HL-60/S4 treated with phorbol 12-myristate 13-acetate at 8.2 ng/mL for 4 days and 3 days (cell line): ENCODE results near the gene TRAF4.

Source experiments
- in situ Hi-C: fragments of 300-500 bp; cut with MboI; formaldehyde crosslinking; loops from 2 replicates; pipeline ENCODE4 v1.15.0; 2022; ENCODE audit warnings: low sequenced_read_pairs

Gene TRAF4, protein sequence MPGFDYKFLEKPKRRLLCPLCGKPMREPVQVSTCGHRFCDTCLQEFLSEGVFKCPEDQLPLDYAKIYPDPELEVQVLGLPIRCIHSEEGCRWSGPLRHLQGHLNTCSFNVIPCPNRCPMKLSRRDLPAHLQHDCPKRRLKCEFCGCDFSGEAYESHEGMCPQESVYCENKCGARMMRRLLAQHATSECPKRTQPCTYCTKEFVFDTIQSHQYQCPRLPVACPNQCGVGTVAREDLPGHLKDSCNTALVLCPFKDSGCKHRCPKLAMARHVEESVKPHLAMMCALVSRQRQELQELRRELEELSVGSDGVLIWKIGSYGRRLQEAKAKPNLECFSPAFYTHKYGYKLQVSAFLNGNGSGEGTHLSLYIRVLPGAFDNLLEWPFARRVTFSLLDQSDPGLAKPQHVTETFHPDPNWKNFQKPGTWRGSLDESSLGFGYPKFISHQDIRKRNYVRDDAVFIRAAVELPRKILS

DNA sequence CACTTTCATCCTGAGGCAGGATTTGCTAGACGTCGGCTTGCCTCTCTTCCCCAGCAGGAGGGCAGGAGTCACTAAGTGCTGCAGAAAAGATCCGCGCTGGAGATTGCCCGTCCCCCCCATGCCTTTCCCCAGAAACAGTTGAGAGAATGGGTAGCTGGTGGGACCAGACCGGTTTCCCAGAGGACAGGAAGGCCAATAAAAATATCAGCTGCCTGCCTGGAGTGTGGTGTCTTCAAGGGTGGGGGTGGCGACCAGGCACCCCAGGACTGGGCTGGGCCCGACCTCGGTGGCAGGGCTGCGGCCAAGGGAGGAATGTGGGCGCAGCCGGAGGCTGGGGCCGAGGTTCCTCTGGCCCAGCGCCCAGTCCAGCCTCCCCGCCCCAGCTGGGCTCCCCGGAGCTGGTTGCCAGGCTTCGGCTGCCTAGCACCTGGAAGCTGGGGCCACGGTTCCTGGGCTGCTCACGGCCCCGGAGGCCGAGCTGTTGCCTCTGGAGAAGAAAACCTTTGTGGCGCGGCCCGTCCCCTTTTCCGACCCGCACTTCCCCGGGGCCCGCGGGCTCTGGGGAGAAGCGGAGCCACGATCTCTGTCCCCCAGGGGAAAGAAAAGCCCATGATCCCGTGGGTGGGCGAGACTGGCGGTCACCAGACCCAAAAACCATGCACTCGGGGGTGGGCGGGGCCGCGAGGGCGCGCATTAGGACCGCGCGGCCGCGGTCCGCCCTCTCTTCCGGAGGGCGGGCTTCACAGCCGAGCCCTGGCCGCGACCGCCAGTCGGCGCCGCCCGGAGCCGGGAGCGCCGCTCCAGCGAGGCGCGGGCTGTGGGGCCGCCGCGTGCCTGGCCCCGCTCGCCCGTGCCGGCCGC, at the start of gene TRAF4:
TRAF4 (plus strand) TSS at position 769 of the 861 bp plus-strand sequence. CDS start 102 bp downstream, outside the sequence.
- in situ Hi-C loops, result no loop called here

DNA sequence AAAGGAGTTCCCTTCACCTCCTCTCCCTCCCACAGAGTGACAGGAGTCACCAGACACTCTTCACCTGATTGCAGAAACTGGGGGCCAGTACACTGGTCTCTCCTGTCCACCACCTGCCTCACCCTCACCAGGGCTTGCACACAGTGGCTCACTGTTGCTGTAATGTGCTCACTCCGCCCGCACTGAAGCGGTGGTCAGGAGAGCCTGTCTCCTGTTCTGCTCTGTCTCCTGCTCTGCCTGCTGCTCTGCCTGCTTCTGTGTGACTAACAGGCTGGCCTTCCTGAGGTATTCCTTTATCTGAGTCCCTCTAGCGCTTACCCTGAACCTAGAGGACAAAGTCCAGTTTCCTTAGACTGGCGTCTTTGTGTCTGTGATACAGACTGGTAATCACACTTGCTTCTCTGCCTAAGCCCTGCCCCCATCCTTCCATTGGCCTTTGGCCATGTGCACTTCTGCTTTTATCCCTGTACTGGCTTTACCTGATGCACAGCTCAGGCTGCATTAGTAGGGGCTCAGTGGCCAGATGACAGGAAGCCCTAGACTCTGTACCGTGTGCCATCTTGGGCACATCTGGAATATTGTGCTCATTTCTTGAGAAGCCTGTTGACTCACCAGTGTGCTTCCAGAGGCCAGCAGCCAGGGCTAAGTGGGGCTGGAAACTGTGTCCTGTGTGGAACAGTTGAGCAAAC, 45.4 kb upstream of the TRAF4 start:
- in situ Hi-C loops, result no loop called here

DNA sequence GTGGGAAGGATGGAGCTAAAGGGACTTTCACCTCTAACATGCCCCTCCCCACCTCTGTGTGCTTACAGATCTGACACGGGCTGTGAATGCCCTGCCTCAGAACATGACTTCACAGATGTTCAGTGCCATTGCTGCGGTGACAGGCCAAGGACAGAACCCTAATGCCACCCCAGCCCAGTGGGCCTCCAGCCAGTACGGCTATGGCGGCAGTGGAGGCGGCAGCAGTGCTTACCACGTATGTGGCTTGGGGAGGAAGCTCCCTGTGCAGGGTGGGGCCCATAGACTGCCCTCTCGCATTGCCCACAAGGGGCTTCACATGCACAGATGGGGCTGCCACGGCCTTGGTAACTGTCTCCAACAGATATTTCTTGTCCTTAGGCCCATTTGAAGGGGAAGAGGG, 43.5 kb upstream of the TRAF4 start:
- in situ Hi-C loops, result no loop called here

DNA sequence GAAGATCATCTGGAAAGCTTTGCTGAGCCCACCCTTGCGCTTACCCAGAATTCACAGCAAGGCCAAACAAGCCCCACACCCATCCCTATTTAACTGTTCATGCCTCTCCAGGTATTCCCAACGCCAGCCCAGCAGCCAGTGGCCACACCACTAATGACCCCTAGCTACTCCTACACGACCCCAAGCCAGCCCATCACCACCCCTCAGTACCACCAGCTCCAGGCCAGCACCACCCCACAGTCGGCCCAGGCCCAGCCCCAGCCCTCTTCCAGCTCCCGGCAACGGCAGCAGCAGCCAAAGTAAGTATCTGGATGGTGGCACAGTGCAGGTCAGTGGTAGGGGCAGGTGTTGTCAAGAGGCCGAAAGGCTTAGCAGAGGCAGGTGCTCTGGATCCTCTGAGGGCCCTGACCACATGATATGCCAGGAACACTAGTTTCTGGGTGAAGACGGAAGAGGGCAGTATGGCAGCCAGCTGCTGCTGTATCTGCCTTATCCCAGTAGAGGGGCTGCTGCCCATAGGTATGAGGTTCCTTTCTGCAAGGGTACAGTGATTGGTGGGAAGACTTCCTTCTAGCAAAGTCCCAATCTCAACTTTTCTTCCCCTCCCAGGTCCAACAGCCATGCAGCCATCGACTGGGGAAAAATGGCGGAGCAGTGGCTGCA, 42.9 kb upstream of the TRAF4 start:
- in situ Hi-C loops, result no loop called here

DNA sequence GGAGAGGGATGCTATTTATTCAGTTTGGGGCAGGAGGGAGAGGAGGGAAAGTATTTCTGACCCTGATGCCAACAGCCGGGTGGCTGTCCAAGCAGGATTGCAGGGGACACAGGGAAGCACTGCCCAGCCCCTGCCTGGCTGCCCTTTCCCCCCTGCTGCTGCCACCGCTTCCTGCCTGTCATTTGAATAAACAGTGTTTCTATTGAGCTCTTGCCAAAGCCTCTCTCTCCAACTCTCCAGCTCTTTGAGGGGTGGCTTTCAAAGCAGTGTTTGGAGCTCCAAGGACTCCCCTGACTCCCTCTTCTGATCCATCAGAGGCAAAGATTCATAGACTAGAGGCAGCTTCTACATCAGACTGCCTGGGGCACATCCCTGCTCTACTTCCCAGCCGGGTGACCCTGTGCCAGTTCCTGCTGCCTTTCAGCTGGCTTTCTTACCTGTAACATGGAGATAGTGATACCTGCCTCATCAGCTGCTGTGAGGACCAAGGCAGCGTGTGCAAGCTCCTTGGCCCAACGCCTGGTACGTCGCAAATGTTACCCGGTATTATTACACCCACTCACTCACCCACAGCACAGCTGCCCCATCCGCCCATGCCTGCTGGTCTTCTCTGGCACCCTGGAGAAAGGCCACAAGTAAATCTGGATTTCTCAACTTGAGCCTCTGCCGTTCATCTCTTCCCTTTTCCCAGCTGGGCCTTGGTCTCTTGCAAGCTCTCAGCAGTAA, 41.6 kb upstream of the TRAF4 start:
- in situ Hi-C loops, result no loop called here

DNA sequence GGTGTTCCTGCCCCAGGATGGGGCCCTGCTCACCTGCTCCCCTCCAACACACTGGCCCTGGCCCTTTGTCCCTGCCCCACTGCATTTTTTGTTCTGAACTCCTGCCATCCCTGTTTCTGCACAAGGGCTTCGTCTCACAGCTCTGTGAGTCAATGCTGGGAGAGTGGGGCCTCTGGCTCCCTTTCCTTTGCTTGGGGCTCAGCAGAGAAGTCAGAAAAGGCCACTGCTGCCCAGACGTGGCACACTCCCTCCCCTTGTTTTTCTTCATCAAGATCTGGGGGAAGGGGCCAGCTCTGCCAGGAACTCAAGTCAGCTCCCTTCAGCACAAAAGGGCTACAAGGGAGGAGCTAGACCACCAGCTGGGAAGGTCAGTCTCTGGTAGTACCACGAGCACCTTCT, 41.1 kb upstream of the TRAF4 start:
- in situ Hi-C loops, result no loop called here

DNA sequence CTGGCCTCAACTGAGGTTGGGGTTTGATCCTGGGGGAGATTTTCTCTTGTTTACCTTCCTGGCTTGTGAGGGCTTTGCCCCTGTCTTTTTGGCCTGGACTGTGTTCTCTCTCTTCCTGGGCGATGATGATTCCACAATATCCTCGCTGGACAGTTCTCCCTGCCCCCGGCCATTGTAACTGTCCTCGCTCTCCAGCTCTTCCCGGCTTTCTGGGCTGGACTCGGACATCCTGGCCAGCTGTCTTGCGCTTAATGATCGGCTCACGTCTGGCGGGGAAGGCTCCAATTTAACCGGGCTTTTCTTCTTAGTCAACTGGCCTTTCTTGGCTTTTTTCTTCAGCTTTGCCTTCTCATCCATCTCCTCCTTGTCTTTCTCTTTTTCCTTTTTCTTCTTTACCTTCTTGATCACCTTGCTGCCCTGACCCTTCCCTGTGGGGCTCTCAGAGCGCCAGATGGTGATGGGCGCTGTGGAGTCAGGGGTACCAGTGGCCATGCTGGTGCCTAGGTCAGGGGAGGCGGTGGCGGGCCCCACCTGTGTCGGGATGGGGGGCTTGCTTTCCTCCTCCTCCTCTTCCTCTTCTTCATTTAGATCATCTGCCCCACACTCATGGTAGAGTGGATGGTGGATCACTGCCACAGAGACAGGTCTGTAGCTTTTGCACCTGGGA, 40.1 kb upstream of the TRAF4 start:
- in situ Hi-C loops, result no loop called here

DNA sequence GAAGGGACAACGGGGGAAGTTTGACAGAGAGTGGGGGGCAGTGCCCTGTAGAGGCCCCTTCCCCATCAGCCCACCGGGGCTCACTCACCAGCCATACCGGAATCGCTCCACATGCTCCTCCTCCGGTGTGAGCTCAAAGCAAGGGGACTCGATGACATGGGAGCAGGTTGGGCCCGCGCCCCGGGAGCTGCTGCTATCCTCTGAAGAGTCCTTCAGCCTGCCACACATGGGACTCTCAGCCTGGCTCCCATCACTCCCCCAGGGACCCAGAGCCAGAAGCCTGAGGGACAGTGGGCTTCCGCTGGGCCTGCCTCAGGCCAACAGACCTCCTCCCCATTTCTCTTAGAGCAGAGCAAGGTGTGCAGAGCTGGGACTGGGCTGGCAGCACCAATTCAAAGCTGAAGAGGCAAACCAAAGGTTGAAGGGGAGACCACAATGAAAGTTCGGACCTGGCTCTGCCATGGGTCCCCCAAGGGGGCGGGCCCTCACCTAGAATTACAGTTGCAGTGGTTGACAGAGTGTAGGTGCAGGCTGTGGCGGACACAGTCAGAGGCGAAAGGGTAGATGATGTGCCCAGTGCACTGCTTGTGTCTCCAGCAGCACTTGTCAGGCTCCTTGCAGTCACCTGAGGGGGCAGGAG, 39.5 kb upstream of the TRAF4 start:
- in situ Hi-C loops, result no loop called here

DNA sequence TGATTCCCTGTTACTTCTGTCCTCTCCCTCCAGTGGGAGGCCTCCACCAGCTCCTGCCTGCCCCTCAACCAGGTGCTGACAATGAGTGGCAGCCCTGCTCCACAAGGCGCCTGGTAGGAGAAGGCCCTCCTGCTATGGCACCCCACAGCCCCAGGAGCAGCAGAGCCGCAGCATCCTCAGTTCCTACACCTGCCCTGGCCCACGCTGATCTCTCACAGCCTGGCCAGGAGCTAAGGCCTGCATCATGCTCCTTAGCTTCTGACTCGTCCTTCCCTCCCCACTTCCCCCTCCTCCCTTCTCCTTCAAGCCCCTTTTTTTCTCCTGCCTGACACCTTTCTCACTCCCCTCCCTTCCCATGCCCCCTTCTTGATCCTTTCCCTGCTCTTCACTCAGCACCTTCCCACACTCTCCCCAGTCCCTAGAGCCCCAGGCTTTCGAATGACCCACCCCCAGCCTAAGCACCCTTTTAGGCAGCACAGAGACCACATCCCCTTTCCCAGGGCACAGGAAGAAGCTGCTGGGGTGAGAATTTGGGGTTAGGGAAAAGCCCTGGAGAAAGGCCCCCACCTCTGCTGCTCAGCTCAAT, 38.6 kb upstream of the TRAF4 start:
- in situ Hi-C loops, result no loop called here

DNA sequence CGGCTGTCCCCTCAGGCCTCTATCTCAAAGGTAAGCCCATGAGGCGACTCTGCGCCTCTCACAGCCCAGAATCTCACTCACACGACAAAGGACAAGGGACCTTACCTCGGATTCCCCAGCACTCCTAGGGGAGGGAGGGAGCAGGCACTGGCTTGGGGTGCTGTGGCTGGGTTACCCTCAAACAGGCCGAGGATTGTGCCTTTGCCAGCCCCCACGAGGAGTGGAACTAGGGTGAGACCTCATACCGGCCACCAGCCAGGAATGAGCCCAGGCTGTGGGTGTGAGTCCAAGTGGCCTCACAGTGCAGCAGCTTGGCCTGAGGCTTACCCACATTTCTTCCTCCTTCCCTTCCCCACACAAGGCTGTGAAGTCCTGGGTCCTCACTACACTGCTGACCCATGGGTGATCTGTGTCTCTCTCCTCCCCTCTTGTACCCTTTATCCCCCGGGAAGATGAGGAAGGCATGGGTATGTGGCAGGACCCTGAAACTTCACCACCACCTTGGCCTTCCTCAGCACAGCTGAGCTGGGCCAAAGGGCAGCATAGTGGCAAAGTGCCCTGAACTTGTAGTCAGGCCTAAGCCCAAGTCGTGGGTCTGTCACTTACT, 38.0 kb upstream of the TRAF4 start:
- in situ Hi-C loops, result no loop called here

DNA sequence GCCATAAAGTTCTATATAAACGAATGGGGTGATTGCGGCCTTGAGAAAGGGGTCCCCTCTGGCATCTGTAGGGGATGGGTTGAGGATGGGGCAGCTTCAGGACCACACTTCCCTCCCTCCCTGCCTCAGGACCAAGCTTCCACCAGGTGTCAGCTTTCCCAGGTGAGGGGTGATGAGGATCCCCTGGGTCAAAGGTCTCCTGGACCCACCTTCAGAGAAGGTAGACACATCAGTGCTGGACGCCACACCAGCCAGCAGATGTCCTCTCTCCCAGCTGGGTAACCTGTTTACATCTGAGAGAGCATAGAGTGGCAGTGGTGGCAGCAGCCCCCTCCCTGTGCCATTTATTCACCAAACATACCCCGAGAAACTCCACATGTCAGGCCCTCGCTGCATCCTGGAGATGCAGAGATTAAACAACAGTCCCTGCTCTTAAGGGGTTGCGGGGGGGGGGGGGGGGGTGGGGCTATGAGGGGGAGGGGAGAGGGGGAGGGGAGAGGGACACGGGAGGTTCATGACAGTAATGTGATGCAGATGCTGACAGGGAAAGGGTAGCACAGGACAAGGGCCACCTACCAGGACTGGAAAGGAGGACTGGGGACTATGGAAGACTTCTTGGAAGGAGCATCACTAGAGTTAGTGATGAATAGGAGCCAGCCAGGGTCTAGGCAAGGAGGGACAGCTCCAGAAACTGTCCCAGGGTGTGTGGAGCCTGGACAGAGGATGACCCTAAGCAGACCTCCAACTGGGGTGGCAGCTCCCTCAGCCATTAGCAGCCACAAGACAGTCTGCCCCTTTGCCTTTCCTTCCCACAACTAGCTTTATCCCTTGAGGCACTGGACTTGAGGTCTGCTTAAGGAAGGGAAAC, 37.1 kb upstream of the TRAF4 start:
- in situ Hi-C loops, result no loop called here

DNA sequence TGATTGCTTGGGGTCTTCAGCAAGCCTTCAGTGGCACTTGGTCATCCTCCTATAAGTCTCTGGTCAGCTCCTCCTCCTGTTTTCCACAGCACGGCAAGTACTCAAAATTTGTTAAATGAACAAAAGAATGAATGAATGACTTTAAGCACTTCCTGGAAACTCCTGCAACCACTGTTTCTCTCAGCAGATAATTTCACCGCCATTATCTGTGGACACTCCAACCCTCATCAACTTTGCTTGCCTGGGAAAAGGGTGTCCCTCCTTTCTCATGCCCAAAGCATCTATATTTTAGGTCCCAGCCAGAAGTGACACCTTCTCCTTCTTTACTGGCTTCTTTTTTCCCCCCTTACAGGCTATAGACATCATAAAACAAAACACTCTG, 36.5 kb upstream of the TRAF4 start:
- in situ Hi-C loops, result no loop called here

DNA sequence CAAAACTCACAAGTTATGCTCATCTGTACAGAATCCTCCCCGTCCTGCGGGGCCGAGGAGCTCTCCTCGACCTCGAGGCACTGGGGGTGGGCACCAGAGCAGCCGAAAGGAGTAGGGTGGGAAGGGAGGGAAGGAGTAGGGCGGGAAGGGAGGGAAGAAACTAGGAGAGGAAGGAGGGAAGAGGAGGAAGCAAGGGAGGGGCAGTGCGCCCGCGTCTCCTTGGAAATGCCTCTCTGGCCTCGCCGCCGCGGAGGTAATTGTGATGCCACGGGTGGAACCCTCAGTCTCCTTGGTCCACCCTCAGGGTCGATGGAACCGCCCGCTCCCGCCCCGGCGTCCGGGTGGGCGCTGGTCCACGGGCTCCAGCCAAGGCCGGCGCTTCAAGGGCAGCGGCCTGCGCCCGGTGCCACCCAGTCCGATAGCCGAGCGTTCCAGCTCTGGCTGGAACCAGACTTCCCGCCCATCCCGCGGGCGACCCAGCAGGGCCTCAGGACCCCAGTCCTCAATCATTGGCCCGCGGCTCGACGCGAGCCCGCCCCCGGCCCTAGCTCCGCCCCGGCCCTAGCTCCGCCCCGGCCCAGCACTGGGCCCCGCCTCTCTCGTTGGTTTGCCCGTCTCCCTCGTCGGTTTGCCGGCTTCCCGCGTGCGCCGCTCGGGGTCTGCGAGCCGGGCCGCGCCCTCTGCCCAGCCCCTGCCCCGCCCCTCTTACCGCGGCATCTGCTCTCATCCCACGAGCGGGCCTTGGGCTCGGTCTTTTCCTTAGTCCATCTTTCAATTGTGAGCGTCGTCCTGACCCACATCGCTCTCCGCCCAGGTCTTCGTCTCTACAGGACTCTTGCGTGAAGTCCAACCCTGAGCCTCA, 32.7 kb upstream of the TRAF4 start:
- in situ Hi-C loops, result no loop called here

DNA sequence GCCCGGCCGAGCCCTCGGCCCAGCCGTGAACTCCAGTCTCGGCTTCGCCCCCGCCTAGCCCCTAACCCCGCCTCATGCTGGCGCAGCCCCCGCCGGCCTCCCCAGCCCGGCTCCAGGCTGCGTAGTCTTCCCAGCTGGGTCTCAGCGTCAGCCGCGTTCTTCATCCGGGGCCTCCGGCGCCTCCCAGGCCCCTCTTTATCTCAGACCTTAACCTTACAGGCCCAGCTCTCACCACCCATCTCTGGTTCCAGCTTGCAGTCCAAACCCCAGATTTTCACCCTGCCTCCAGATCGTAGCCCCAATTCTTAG, 32.1 kb upstream of the TRAF4 start, which contains the start of gene PROCA1:
PROCA1 (minus strand) TSS at position 166 of the 309 bp plus-strand sequence. CDS start 228 bp downstream, outside the sequence.
- in situ Hi-C loops, result no loop called here

DNA sequence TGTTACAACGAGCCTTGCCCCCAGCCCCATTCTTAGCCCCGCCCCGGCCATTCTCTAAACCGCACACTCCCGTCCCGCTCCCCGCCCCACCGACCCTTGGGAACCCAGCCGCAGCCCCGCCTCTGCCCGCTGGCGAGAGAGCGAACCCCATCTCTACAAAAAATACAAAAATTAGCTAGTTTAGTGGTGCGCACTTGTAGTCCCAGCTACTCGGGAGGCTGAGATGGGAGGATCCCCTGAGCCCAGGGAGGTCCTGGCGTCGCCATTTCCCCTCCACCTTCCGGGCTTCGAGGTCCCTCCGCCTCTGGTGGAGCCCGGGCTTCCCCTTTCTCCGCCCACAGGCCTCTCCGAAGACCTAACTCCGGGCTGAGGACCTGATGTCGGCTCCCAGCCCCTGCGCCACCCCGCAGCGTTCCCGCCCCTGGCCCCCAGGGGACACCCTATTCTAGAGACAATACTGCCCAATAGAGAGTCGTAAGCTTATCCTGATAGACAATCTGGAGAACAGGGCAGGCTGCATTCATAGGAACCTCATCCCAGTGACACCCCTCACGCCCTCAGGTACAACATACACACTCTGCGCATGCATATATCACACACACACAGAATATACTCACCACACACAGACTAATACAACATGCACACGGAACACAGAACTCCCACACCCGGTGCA, 31.6 kb upstream of the TRAF4 start:
- in situ Hi-C loops, result no loop called here
